GM21367 (cell line): ENCODE measurements around the gene LGR4.

ENCODE experiments used
- ATAC-seq: cut with Tn5 transposase; IDR thresholded peaks from one replicate; pipeline ENCODE4 v1.9.1; 2021; ENCODE audit not compliant: unreplicated experiment

Gene LGR4

DNA sequence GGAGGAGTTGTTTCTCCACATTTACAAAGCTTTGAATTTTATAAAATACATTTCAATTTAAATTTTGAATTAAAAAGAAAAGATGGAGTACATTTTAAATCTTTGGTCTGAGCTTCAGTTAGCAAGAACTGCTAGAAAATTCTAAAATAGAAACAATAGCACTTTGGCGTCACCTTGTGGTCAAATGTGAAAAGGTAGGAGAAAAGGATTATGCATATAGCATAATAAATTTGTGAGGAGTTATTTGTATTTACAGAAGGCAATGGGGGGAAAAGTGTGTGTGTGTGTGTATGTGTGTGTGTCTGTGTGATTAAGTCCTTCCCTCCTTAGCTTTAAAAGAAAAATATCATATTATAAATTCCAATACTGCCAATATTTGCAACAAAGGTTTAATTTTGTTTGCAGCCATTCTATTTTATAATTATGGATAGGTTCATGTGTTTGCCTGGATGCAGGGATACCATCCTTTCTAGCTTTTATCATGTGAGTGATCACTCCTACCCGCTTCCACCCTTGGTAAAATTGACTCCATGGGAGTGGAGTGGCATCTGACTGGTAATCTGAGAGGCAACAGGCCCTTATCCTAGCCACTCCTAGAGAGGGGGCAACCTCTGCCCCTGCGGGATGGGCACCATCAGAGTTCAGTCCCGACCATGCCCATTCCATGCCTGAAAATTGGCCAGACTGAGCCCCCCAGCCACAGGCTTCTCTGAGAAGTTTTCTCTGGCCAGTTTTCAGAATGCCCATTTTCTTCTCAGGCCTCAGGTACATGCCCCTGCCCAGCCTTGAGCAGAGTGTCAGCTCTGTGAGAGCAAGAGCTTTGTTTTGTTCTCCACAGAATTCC lies 13.6 kb upstream of the LGR4 start:
- no peak for ATAC-seq

DNA sequence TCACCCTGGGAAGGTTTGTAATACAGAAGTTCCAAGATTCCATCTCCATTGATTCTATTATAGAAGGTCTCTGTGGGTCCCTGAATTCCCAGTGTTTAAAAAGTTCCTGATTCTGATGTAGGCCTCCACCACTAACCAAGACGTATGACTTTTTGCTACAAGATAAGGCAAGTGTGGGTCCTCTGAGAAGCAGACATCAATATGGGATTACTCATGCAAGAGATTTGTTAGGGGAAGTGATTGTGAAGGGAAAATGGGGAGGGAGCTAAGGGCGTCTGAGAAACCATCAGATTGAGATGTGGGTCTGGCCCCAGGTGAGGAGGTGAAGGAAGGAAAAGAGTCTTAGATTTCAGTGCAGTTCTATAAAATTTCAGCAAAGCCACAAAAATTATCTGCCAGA lies 10.2 kb upstream of the LGR4 start:
- no peak for ATAC-seq

DNA sequence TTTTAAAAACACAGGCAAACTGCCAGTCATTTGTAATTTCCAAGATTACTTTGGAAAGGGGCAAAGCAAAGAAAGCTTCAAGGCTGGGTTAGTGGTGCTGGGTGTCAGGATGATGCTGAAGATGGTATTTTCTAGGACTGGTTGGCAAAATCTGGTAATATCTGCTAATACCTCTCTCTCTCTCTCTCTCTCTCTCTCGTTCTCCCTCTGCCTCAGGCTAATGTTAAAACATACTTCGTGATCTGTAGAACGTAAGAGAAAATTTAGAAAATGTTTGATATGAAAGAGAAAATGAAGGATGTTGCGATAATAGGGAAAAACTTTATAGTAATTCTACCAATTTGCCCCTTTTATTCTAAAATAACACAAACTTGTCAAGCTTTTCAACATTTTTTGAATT lies 9.4 kb upstream of the LGR4 start:
- ATAC-seq: no peak

DNA sequence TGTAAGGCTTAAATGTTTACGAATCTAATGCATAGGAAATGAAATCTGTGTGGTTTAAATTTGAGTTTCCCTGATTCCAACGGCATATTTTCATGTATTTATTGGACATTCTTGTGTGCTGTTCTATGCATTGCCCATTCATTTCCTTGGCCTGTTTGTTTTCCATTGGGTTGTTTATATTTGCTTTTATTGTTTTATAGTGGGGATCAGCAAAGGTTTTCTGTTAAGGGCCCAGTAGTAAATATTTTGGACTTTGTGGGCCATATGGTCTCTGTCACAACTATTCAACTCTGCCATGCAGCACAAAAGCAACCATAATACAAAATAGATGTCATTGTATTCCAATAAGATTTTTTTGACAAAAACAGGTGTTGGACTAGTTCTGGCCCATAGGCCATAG lies 5.2 kb upstream of the LGR4 start:
- ATAC-seq: no peak

DNA sequence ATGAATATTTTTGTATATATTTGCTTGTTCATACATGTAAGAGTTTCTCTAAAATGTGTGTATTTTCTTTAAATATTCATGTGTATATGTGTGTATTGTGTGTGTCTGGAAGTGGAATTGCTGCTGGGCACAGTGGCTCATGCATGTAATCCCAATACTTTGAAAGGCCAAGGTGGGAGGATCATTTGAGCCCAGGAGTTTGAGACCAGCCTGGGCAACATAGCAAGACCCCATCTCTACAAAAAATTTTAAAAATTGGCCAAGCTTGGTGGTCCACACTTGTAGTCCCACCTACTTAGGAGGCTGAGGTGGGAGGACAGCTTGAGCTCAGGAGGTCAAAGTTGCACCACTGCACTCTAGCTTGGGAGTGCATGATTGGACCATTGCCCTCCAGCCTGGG lies 4.7 kb upstream of the LGR4 start:
- no peak for ATAC-seq

DNA sequence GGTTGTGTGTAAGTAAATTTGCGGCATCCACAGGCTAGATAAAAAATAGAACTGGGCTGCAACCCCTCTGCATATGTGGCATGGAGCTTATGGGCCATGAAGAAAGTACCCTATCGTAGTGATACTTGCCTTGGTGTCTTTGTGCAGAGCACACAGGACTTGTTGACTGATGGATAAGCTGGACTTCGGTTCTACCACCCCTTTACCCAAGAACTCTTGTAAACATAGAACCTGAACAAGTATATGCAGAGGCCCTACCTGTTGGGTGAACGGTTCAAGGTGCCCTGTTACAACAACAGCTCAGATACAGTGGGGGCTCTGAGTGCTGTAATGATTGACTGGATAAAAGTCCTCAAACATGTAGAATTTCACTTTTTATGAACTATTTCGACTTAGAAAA lies 3.0 kb upstream of the LGR4 start:
- no peak for ATAC-seq

DNA sequence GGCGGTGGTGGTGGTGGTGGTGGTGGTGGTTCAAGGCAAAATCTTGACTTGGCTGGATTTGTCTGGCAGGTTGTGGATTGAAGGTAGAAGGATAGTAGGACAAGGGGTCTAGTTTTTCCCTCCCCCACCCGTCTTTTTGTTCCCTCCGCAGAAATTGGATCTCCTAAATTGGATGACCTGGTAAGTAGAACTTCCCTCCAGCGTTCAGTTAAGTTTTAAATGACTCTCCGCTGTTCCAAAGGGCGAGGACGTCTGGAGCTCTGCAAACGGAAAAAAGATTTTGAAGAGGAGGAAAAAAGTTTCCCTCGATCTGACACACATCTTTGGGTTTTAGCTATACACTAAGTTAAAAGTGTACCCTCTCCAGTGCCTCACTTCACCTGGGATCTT lies 422 bp upstream of the LGR4 start:
- ATAC-seq: no peak

DNA sequence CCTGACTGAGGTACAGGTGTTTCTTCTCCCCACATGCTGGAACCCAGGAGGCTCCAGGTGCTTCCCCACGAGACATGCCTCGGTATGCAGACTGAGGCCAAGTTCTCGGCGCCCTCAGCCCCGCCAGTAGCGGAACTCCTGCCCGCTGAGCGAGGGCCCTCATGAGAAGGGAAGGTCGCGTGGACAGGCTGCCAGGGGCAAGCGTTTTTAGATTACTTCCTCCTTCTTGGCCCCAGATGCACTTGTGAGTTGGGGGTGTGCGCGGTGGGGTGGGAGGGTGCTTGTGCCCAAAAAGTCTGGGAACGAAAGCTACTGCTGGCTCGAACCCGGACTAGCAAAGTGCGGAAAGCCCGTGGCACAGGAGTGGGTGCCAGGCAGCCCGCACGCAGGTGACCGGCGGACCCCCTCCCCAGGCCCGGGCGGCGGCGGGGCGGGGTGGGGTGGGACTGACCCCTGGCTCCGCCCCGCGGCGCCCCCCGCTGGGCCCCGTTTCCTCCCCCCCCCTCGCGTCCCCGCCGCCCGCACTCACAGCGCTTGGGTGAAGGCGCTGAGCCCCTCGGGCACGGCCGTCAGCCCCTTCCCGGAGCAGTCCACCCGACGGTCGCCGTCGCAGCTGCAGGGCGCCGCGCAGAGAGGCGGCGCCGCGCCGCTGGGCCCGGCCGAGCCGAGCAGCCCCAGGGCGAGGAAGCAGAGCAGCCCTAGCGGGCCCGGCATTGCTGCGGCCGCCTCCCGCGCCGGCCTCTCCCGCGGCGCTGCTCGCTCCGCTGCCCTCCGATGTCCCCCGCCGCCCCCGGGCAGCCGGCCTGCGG lies 797 bp downstream of the LGR4 start:
- peak; percentile 37 for ATAC-seq

DNA sequence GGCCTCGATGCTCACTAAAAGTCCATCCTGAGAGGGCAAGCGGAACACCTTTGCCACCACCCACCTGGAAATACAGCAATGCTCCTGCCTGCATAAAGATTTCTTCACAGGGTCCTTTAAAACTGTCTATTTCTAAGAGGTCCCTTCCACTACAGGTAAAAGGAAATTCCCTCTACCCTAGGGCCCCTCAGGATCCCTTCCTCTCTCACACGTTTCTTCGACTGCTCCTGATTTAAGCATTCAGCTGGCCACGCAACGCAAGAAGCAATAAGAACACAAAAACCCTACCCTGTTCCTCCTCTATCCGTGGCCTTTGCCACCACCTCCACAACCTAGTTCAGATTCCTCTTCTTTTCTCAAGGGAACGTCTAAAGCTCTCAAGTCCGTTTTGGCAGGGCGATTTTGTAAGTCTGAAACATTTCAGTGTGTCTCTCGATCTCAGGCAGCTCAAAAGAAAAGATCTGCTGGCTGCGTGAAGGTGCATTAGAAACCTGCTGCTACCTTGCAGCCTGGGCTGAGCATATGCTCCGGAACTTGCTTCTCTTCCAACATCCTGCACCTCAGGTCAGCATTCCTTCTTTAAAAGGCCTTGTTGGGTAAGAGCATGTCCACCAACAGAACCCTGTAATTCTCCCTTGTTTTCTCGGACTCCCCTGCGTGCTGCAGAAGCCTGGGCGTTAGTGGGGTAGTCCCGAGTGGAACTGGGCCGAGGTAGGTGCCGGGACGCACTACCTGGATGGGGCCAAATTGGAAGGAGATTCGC lies 1.6 kb downstream of the LGR4 start:
- no peak for ATAC-seq

DNA sequence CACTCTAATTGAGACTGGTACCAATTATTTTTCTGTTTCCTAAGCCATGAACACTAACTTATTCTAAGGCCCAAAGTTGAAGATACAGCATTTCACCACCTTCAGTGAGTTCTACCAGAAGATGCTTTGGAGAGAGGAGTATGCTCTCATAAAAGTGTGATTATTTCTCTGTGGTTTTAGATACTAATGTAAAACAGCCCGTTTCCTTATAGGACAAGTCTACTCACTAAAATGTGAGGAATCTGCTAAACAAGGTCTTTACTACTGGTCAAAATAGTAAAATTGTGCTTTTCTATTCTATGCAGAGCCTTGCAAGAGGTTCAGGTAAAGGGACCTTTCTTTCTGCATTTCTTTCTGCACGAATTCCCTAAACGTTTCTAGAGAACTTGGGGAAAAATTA lies 2.4 kb downstream of the LGR4 start:
- ATAC-seq: no peak

DNA sequence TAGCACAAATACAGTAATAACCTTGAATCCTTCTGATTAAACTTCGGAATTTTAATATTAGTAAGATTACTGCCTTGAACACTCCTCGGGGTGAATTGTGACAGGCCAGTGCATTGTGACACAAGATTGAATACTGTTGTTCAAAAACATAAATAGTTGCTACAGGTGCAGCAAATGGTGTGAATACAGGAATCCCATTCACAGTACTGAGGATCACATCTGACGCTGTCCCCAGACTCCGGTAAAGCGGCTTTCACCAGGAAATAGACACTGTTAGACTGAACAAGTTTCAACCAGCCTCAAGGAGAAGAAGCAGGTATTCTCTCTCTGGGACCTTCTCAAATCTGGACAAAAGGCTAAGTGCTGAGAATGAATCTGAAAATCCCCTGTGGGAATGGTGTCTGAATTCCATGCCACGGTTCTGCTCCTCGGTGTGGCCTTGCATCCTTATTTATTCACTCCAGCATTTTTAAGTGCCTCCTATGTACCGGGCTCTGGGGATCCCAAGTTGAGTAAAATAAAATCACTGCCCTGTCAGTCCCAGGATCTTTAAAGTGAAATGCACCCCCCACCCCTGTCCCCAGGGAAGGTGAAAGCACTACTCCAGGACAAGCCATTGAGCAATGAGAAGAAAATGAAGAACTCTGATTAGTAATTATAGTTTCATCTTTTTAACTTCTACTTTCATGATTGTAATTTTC lies 3.4 kb downstream of the LGR4 start:
- no peak for ATAC-seq

DNA sequence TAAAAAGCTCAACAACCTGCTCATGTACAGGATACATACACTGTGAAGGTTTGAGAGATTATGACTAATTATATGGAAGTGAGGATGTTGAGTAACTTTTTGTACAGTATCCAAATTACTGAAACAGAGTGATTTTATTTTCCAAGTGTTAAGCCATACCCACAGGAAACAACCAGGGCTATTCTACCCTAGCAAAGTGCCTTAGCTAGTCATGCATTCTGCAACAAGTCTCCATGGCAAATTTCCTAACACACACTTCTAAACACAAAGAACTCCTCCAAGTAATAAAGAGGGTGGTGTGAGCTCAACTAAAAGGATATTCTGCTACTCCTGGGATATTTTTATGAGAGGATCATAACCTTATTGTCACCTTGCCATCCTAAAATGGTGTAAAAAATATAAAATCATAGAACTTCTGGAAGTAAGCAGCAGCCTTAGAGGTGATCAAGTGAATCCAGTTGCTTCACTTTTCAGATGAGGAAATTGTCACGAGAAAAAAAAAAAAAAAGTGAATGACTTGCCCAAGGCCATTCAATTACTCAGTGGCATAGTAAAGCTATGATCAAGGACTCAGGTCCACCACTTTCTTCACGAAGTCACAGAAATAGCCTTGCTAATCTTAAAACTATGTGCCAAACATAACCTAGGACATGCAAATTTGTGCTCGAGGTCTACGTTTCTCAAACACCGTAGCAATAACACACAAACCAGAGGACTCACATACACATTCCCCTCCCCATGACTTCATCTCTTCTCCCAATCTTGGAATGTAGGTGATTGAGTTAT lies 4.2 kb downstream of the LGR4 start:
- no peak for ATAC-seq

DNA sequence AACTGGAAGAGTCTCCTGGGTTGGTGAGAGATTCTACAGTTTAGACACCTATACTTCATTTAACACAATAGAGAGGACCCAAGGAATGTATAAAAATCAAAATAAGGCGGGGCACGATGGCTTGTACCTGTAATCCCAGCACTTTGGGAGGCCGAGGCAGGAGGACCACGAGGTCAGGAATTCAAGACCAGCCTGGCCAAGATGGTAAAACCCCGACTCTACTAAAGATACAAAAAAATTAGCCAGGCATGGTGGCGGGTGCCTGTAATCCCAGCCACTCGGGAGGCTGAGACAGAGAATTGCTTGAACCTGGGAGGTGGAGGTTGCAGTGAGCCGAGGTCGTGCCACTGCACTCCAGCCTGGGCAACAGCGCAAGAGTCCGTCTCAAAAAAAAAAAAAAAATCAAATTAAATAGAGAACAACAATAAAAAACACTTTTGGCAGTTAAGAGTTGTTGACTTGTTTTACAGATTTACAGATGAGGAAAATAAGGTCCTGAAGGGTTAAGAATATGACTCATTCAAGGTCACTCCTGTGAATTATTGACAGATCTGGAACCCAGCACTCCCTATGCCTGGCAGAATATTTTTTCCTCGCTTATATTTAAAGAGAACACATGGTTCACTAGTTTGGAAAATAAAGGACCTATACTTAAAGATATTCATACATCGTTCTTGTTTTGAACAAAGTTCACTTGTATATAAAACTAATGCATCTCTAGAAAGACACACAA lies 5.2 kb downstream of the LGR4 start:
- ATAC-seq: no peak

DNA sequence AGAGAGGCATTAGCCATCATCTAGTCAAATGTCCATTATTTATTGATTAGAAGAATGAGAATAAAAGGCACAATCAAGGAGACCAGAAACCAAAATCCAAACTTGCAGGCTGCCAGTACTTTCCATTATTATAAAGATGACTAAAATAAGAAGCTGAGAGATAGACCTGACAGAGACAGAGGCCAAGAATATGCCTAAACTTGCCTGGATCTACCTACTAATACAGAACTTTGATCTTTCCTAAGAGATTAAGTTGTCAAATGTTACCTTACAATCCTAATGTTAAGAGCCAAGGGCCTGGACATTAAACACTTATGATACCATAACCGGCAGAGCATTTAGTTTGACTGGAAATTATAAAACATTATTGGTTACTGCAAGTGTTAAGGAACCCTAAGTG lies 6.2 kb downstream of the LGR4 start:
- no peak for ATAC-seq

DNA sequence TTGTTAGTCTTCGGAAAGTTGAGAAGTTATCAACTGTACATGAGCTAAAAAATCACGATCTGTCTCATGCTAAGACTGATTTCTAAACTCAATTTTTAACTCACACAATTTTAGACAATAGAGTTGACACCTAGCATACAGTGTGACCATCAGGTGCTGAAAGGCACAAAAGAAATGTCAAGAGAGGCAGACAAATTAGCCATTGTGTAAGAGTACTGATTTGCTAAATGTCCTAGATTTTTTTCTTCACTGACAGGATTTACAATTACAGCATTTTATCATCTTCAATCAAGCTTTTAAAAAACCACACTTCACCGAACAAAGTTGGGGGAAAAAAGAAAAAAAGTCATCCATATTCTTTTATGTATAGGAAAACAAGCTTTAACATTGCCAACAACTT lies 7.0 kb downstream of the LGR4 start:
- no peak for ATAC-seq

DNA sequence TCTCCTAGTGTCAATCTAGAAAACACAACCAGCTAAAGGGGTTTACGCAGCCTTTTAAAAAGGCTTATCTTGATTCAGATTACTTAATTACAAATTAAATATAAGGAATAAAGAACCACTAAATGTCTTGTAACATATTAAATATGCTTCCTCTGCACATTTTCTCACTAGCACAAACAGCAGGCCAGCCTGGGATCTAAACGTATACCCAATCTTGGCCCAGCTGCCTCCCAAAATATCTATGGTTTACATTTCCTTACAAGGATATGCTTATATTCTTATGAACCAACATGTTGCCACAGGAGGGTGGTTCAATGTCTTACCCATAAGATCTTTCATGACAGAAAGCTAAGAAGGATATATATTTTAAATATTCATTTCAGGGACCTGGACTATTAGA lies 7.7 kb downstream of the LGR4 start:
- ATAC-seq: no peak

DNA sequence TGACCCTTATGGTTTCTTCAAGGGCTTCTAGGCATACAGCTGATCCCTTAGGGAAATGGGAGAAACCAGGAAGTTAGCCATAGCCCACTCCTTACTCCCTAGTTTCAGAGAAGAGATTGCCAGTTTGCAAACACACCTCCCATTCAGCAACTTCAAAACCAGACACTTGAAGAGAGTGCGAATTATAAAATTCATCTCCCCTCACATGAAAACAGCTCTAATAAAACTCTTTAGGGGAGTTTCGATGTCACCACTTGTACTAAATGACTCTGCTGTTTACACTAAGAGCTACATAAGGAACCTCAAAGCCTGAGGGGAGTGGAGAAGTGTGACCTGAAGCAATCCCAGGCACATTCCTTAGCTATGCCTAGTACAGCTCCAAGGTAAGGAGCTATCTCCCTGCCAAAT lies 8.3 kb downstream of the LGR4 start:
- no peak for ATAC-seq

DNA sequence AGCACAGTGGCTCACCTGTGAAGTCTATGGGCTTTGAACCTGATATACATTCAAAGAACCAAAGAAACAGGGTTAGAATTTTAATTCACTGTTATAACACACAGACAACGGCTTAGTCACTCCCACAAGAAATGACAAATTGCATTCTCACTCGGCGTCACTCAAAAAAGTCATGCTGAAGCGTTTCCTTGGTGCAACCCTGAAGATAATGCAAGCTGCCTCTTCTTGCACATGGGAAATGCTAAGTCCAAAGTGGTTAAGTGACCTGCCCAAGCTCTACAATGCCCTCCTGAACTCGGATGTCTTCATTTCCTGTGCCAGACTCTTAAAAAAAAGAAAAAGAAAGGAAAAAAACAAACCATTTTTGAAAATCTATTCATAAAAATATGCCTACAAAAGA lies 10.0 kb downstream of the LGR4 start:
- ATAC-seq: no peak

DNA sequence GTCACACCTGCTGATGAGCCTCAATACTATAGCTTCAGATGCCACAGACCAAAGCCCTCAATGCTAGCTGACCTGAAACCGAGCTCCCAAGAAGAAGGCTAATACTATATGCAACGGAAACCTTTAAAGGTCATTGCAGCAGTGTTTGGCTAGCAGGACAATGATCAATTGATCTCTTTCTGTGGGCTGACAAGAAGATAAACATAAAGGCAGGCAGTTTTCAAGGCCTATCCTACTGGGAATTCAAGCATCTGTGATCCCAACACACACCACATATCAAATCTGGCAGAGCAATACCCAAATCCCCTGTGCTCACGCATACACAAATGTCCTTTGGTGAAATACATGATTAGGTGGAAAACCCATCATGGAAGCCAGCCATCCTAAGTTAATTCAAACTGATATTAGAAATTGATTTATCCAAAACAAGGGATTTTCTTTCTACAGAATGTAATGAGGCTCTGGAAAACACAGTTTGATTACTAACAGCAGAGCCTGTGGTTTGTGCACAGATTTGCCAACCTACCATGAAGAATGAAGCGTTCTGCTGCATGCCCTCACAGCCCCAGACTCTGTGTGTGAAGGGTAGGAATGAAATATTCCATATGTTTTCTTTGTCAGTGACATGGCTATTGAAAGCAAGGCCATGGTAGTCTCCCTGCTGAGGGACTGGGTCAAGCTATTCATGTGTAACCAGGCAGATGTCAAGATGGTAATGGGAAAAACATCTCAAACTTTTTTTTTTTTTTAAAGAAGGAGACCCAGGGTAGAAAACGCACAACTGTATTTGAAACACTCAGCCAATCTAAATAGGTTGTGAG lies 12.2 kb downstream of the LGR4 start:
- no peak for ATAC-seq
